ENCODE data around the gene RPS13.
"Not testable (repeated sequence)": the region's sequence is repeated elsewhere in the genome, so short reads cannot be mapped to it uniquely, and the experiment has no call there.

Gene RPS13

GRCh38 chr11:17077520-17078401, at the start of gene RPS13:
RPS13 (minus strand) TSS chr11:17077667; CDS start chr11:17077641, 26 bp downstream.
- DNase-seq = peak; percentile 94

GRCh38 chr11:17121981-17122380, 44.5 kb upstream of the RPS13 start:
- no peak for DNase-seq

- DNase-seq = no peak
Measured at GRCh38 chr11:17117262-17117661, 39.8 kb upstream of the RPS13 start.

- no peak for DNase-seq
Measured at GRCh38 chr11:17116117-17116516, 38.6 kb upstream of the RPS13 start.

- DNase-seq = not testable (repeated sequence)
Measured at GRCh38 chr11:17107745-17108144, 30.3 kb upstream of the RPS13 start.

GRCh38 chr11:17105404-17106040, 28.1 kb upstream of the RPS13 start:
- DNase-seq = not testable (repeated sequence)

GRCh38 chr11:17102462-17102861, 25.0 kb upstream of the RPS13 start:
- DNase-seq = no peak

- DNase-seq = no peak
Measured at GRCh38 chr11:17098658-17099057, 21.2 kb upstream of the RPS13 start.

- no peak for DNase-seq
Measured at GRCh38 chr11:17098038-17098437, 20.6 kb upstream of the RPS13 start.

- DNase-seq = not testable (repeated sequence)
Measured at GRCh38 chr11:17085976-17086375, 8.5 kb upstream of the RPS13 start.

- DNase-seq = no peak
Measured at GRCh38 chr11:17077240-17077519, 287 bp downstream of the RPS13 start.

GRCh38 chr11:17076517-17077239, 789 bp downstream of the RPS13 start:
- no peak for DNase-seq

- no peak for DNase-seq
Measured at GRCh38 chr11:17075506-17075905, 2.0 kb downstream of the RPS13 start.

GRCh38 chr11:17073370-17074027, 4.0 kb downstream of the RPS13 start:
- DNase-seq = no peak

GRCh38 chr11:17067417-17067816, 10.1 kb downstream of the RPS13 start:
- no peak for DNase-seq

- no peak for DNase-seq
Measured at GRCh38 chr11:17066691-17067090, 10.8 kb downstream of the RPS13 start.

- peak; percentile 81 for DNase-seq
Measured at GRCh38 chr11:17063171-17064002, 14.1 kb downstream of the RPS13 start.

- DNase-seq = not testable (repeated sequence)
Measured at GRCh38 chr11:17051146-17051545, 26.3 kb downstream of the RPS13 start.

- not testable (repeated sequence) for DNase-seq
Measured at GRCh38 chr11:17048491-17048890, 29.0 kb downstream of the RPS13 start.

GRCh38 chr11:17046690-17047089, 30.8 kb downstream of the RPS13 start:
- DNase-seq = no peak

- DNase-seq = no peak
Measured at GRCh38 chr11:17036666-17037658, 40.5 kb downstream of the RPS13 start.

Measured in activated CD8-positive, alpha-beta memory T cell treated with anti-CD3 and anti-CD28 coated beads, Interleukin-2, amount 50 U/mL, for 48 hours (primary cell).